Measurements from ENCODE around the gene CAVIN3.

- TF ChIP-seq, protein P1, sequence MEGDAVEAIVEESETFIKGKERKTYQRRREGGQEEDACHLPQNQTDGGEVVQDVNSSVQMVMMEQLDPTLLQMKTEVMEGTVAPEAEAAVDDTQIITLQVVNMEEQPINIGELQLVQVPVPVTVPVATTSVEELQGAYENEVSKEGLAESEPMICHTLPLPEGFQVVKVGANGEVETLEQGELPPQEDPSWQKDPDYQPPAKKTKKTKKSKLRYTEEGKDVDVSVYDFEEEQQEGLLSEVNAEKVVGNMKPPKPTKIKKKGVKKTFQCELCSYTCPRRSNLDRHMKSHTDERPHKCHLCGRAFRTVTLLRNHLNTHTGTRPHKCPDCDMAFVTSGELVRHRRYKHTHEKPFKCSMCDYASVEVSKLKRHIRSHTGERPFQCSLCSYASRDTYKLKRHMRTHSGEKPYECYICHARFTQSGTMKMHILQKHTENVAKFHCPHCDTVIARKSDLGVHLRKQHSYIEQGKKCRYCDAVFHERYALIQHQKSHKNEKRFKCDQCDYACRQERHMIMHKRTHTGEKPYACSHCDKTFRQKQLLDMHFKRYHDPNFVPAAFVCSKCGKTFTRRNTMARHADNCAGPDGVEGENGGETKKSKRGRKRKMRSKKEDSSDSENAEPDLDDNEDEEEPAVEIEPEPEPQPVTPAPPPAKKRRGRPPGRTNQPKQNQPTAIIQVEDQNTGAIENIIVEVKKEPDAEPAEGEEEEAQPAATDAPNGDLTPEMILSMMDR (IDR thresholded peaks at IDR 0.05; ENCODE audit: low read length), result no peak
- no peak for TF ChIP-seq EZH2 (IDR thresholded peaks at IDR 0.05; ENCODE audit: borderline replicate concordance, low read length)
Observed at GRCh38 chr11:6307876-6308275, 12.4 kb downstream of the CAVIN3 start.
